Measurements from ENCODE around the gene LRGUK. TPM values are rescaled to one million over a fixed set of nuclear protein-coding genes. Genes with fewer than 3 reads are reported as not detected.

Gene LRGUK
- total RNA-seq, 1 experiment from 2014 or later = 1.9 TPM

GRCh38 chr7:134085311-134085710 is 41.8 kb upstream of the LRGUK start:
- peaks cover 67% of the 10 kb centered on the region for H3K9me3 Mint-ChIP-seq
- H3K27ac Mint-ChIP-seq = no peak overlapping the region
- DNase-seq (ENCODE audit: low spot score) (no peak), ATAC-seq (no peak)
- TF ChIP-seq ZNF423 (CRISPR knock-in tag; IDR thresholded peaks at IDR 0.05) (no peak), ZNF416 (CRISPR knock-in tag; IDR thresholded peaks at IDR 0.05) (no peak)
- TF ChIP-seq, protein P1, sequence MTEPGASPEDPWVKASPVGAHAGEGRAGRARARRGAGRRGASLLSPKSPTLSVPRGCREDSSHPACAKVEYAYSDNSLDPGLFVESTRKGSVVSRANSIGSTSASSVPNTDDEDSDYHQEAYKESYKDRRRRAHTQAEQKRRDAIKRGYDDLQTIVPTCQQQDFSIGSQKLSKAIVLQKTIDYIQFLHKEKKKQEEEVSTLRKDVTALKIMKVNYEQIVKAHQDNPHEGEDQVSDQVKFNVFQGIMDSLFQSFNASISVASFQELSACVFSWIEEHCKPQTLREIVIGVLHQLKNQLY (CRISPR knock-in tag; IDR thresholded peaks at IDR 0.05) = no peak
- TF ChIP-seq, protein P2, sequence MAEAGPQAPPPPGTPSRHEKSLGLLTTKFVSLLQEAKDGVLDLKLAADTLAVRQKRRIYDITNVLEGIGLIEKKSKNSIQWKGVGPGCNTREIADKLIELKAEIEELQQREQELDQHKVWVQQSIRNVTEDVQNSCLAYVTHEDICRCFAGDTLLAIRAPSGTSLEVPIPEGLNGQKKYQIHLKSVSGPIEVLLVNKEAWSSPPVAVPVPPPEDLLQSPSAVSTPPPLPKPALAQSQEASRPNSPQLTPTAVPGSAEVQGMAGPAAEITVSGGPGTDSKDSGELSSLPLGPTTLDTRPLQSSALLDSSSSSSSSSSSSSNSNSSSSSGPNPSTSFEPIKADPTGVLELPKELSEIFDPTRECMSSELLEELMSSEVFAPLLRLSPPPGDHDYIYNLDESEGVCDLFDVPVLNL (CRISPR knock-in tag; IDR thresholded peaks at IDR 0.05; ENCODE audit: borderline replicate concordance, low read depth) = no peak
- TF ChIP-seq, protein P3, sequence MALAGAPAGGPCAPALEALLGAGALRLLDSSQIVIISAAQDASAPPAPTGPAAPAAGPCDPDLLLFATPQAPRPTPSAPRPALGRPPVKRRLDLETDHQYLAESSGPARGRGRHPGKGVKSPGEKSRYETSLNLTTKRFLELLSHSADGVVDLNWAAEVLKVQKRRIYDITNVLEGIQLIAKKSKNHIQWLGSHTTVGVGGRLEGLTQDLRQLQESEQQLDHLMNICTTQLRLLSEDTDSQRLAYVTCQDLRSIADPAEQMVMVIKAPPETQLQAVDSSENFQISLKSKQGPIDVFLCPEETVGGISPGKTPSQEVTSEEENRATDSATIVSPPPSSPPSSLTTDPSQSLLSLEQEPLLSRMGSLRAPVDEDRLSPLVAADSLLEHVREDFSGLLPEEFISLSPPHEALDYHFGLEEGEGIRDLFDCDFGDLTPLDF (CRISPR knock-in tag; IDR thresholded peaks at IDR 0.05) = no peak
- TF ChIP-seq, protein P4, sequence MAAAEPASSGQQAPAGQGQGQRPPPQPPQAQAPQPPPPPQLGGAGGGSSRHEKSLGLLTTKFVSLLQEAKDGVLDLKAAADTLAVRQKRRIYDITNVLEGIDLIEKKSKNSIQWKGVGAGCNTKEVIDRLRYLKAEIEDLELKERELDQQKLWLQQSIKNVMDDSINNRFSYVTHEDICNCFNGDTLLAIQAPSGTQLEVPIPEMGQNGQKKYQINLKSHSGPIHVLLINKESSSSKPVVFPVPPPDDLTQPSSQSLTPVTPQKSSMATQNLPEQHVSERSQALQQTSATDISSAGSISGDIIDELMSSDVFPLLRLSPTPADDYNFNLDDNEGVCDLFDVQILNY (CRISPR knock-in tag; IDR thresholded peaks at IDR 0.05) = no peak
- H3K4me1 Mint-ChIP-seq = no peaks in the 10 kb centered on the region
- POLR2A ChIA-PET = no interaction called here
- peaks cover 46% of the 10 kb centered on the region for H3K36me3 Mint-ChIP-seq
- peaks cover 5% of the 10 kb centered on the region for H3K27me3 Mint-ChIP-seq (ENCODE audit: low read depth)
- CTCF ChIA-PET = interaction anchor here (0.8 kb wide), 1 partner anchor 56 kb away, joined by 3 read pairs; no protein-coding TSS in a partner anchor
- H3K4me3 Mint-ChIP-seq = no peak overlapping the region

DNA sequence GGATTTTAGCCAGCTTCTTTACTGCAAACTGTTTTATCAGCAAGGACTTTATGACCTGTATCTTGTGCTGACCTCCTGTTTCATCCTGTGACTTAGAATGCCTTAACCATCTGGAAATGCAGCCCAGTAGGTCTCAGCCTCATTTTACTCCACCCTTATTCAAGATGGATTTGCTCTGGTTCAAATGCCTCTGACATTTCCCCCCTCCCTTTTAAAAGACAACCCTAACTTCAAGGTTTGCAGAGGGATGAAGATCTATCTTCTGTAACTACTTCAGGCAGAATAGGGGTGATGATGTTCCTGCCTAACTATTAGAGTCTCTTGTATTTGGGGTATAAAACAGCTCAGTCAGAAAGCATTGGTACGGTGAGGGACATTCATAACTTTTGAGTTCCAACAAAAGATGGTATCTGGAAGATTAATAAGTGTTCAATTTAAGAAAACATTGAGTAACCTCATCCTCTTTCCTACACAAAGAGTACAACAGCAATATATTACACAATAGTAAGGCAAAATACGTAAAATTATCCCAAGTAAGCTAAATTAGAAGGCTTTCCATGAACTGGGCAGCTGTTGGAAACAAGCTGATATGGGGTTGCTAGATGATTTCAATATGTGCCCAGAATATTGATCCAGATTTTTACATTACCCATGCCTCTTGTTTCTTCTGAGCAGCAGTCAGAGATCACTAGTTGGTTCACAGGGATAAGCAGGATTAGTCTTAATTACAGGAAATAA is 40.0 kb upstream of the LRGUK start:
- ATAC-seq (no peak), DNase-seq (ENCODE audit: low spot score) (no peak)
- CTCF ChIA-PET = interaction anchor here (0.9 kb wide), 1 partner anchor 54 kb away, joined by 3 read pairs; no protein-coding TSS in a partner anchor
- H3K36me3 Mint-ChIP-seq = peaks cover 63% of the 10 kb centered on the region
- H3K4me1 Mint-ChIP-seq = no peaks in the 10 kb centered on the region
- H3K27me3 Mint-ChIP-seq (ENCODE audit: low read depth) = peaks cover 8% of the 10 kb centered on the region
- POLR2A ChIA-PET = no interaction called here
- no peak overlapping the region for H3K4me3 Mint-ChIP-seq
- H3K9me3 Mint-ChIP-seq = peaks cover 74% of the 10 kb centered on the region
- no peak overlapping the region for H3K27ac Mint-ChIP-seq
- TF ChIP-seq JAZF1 (CRISPR knock-in tag; IDR thresholded peaks at IDR 0.05) (no peak), ZBTB43 (CRISPR knock-in tag; IDR thresholded peaks at IDR 0.05) (no peak), FOXJ3 (CRISPR knock-in tag; IDR thresholded peaks at IDR 0.05; ENCODE audit: borderline replicate concordance) (no peak), AFF4 (CRISPR knock-in tag; IDR thresholded peaks at IDR 0.05; ENCODE audit: borderline replicate concordance) (no peak), ZNF423 (CRISPR knock-in tag; IDR thresholded peaks at IDR 0.05) (no peak), ESRRA (CRISPR knock-in tag; IDR thresholded peaks at IDR 0.05; ENCODE audit: borderline replicate concordance) (no peak), ZNF219 (CRISPR knock-in tag; IDR thresholded peaks at IDR 0.05; ENCODE audit: borderline replicate concordance) (no peak), SMAD4 (CRISPR knock-in tag; IDR thresholded peaks at IDR 0.05) (no peak), ZNF317 (CRISPR knock-in tag; IDR thresholded peaks at IDR 0.05; ENCODE audit: borderline replicate concordance, low read depth) (no peak), KAT7 (CRISPR knock-in tag; IDR thresholded peaks at IDR 0.05; ENCODE audit: borderline replicate concordance) (no peak), CDX4 (CRISPR knock-in tag; IDR thresholded peaks at IDR 0.05; ENCODE audit: borderline replicate concordance) (no peak)
- TF ChIP-seq, protein P3 (CRISPR knock-in tag; IDR thresholded peaks at IDR 0.05) = no peak
- TF ChIP-seq, protein P5, sequence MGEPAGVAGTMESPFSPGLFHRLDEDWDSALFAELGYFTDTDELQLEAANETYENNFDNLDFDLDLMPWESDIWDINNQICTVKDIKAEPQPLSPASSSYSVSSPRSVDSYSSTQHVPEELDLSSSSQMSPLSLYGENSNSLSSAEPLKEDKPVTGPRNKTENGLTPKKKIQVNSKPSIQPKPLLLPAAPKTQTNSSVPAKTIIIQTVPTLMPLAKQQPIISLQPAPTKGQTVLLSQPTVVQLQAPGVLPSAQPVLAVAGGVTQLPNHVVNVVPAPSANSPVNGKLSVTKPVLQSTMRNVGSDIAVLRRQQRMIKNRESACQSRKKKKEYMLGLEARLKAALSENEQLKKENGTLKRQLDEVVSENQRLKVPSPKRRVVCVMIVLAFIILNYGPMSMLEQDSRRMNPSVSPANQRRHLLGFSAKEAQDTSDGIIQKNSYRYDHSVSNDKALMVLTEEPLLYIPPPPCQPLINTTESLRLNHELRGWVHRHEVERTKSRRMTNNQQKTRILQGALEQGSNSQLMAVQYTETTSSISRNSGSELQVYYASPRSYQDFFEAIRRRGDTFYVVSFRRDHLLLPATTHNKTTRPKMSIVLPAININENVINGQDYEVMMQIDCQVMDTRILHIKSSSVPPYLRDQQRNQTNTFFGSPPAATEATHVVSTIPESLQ (CRISPR knock-in tag; IDR thresholded peaks at IDR 0.05) = no peak
- TF ChIP-seq, protein P6, sequence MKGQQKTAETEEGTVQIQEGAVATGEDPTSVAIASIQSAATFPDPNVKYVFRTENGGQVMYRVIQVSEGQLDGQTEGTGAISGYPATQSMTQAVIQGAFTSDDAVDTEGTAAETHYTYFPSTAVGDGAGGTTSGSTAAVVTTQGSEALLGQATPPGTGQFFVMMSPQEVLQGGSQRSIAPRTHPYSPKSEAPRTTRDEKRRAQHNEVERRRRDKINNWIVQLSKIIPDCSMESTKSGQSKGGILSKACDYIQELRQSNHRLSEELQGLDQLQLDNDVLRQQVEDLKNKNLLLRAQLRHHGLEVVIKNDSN (CRISPR knock-in tag; IDR thresholded peaks at IDR 0.05) = no peak
